Activated gamma-delta T cell (primary cell): Measurements from ENCODE around the gene AFMID.
A peak's percentile ranks its signal among the peaks of the same experiment; 100 is the strongest.

Source experiments
- DNase-seq: peaks from one replicate; lab custom pipeline; 2025; lab: John Stamatoyannopoulos, UW

AFMID gene

DNA sequence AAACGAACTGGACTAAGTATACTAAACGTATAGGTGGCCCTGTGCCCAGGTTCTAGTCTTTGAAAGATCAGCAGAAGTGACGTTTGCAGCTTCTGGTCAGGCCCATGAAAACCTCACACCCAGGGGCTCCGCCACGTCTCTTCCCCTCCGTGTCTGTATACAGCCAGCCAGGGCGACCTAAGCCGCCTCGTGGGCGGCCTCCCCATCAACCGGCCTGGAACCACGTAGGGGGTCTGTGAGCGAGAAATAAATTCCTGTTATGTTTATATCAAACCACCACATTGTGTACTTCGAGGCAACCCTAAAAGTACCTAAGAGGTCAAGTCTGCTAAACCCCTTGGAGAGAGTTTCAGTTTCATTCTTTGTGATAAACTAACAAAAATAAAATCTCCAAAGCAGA, 7.1 kb upstream of the AFMID start:
- DNase-seq = no peak

GRCh38 chr17:78180508-78180907, 6.7 kb upstream of the AFMID start:
- no peak for DNase-seq

- no peak for DNase-seq
Measured at GRCh38 chr17:78182504-78182903, 4.7 kb upstream of the AFMID start.

DNA sequence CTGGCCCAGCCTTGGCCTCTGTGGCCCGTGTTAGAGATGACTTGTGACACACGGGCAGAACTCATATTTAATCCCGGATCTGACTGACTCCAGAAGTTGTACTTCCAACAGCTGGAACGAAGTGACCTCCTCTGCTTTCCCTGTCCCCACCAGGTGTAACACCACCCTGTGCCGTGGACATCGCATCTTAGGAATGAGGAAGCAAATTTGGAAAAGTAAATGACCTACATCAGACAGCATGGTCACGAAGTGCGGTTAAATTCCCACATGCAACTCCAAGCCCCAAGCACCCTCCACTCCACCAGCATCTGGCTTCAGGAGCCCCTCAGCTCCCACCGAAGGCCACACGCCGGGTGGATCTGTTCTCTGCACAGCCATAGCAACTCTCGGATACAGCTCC, 3.2 kb upstream of the AFMID start:
- no peak for DNase-seq

DNA sequence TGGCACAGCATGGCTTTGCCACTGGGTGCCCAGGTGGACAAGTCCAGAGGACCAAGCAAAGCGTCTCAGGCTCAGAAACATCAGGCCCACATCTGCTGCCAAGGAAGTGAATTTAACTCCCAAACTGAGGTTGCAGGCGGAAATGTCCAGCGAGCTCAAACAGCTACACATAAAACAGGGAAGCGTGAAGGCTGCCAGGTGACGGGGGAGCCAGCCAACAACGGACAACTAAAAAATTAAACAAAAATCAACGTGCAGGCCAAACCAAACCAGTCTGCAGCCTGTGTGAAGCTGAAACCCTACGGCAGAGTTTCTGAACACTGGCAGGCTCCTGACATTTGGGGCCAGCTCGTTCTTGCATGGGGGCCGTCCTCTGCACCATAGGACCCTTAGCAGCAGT, 2.8 kb upstream of the AFMID start:
- DNase-seq = no peak

DNA sequence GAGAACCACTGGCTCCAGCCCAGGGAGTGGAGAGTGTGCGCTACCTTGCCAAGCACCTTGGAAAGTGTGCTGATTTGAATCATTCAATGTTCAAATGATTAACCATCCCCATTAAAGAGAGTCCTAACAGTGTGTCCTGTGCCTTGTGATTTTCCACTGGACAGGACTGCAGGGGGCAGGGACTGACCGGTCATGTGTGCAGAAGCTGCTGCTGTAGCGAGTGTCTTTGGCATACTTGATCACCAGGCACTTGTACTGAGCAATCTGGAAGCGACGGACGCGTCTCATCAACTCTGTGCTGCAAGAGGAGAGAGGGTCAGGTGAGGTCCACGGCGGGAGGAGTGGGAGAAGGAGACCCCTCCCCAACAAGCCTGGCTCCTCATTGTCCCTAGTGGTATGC, 2.3 kb upstream of the AFMID start:
- no peak for DNase-seq

GRCh38 chr17:78185981-78186691, 1.0 kb upstream of the AFMID start:
- no peak for DNase-seq

GRCh38 chr17:78196716-78197115, 9.6 kb downstream of the AFMID start:
- DNase-seq = no peak

DNA sequence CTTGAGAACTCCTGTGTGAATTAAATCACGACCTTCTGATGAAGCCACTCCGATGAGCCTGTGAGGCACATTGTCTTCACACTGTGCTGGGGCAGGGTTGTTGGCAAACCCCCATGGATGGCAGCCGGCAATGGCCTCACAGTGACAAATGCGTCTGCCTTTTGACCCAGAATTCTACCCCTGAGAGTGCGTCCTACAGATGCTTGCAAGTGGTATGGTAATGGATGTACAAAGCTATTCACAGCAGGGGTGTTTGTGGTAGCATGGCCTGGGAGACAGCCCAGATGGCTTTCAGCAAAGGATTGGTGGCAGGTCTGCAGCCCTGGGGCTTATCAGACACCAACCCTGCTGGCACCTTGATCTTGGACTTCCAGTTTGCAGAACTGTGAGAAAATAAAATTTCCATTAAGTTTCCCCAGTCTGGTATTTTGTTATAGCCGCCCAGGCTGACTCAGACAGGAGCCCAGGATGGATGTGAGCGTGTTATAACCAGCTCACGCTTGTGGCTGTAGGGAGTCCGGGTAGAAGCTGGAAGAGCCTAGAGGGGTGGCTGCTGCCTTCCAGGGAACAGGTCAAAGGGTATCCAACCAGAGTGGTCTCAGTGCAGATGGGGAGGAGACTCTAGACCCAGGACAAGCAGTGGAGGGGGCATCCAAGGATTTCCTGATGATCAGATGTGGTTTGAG, 10.1 kb downstream of the AFMID start:
- DNase-seq = no peak

- no peak for DNase-seq
Measured at GRCh38 chr17:78200451-78200850, 13.3 kb downstream of the AFMID start.

DNA sequence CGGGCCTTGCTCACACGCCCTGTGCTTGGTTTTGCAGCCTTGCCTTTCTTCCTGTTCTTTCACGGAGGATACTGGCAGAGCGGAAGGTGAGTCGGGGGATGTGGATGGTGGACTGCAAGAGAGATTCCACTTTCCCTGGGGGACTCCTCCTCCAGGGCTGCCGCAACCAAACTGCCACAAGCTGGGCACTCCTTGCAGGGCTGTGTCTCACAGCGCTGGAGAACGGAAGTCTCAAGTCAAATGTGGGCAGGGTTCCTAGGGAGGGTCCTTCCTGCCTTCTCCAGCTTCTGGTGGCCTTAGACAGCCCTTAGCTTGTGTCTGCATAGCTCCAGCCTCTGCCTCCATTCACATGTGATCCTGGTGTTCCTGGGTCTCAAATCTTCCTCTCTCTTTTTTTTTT, 15.5 kb downstream of the AFMID start:
- no peak for DNase-seq

- DNase-seq = no peak
Measured at GRCh38 chr17:78204387-78205123, 17.4 kb downstream of the AFMID start.

DNA sequence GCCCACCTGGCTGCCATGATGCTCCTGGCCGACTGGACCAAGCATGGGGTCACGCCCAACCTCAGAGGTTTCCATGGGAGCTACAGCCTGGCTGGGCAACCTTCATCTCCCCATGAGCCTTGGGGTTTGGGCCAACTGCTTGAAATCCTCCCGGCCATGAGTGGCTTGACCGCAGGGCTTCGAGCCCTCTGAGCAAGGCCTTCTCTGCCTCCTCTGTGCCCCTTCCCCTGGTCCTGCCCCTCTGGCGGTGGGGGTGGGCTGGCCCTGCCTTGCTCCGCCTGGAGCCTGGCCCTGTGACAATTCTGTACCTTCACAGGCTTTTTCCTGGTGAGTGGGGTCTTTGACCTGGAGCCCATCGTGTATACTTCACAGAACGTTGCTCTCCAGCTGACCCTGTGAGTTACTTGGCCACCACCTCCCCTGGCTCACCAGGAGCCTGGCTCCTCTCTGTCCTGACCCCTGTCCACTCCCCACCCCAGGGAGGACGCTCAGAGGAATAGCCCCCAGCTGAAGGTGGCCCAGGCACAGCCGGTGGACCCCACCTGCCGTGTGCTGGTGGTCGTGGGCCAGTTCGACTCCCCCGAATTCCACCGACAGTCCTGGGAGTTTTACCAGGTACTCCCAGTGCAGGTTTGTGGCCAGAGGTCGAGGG, 18.1 kb downstream of the AFMID start:
- no peak for DNase-seq

DNA sequence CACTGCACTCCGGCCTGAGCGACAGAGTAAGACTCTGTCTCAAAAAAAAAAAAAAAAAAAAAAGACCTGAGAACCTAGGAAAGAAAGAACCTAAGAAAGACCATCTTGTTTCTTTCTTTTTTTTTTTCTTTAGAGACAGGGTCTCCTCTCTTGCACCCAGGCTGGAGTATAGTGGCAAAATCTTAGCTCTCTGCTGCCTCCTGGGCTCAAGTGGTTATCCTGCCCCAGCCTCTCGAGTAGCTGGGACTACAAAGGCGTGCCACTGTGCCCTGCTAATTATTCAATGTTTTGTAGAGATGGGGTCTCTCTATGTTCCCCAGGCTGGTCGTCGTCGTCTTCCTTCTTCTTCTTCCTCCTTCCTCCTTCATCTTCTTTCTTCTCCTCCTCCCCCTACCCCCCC, 19.1 kb downstream of the AFMID start:
- no peak for DNase-seq

- DNase-seq = no peak
Measured at GRCh38 chr17:78208486-78208885, 21.3 kb downstream of the AFMID start.

DNA sequence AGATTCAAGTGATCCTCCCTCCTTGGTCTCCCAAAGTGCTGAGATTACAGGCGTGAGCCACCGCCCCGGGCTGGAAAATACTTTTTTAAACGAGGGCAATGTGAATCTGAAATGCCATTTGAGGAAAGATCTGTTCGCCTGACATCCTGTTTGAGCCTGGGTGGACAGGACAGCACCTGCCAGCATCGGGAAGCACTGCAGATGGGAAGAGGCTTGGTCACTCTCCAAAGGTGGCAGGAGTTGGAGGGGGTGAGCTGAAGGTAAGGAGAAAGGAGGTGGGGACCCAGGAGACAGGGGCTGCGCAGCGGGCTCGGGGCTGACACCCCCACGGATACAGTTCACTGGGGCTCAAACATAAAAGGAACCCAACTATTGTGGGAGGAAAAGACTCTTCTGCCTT, 22.9 kb downstream of the AFMID start:
- no peak for DNase-seq

GRCh38 chr17:78211032-78211431, 23.9 kb downstream of the AFMID start:
- DNase-seq = no peak

- DNase-seq = peak; percentile 81
Measured at GRCh38 chr17:78214016-78214705, 27.0 kb downstream of the AFMID start, which contains the start of gene BIRC5. TSS of gene BIRC5 (plus strand) at chr17:78214253. CDS start at chr17:78214317, 64 bp downstream.

DNA sequence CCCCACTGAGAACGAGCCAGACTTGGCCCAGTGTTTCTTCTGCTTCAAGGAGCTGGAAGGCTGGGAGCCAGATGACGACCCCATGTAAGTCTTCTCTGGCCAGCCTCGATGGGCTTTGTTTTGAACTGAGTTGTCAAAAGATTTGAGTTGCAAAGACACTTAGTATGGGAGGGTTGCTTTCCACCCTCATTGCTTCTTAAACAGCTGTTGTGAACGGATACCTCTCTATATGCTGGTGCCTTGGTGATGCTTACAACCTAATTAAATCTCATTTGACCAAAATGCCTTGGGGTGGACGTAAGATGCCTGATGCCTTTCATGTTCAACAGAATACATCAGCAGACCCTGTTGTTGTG, 27.5 kb downstream of the AFMID start:
- no peak for DNase-seq

DNA sequence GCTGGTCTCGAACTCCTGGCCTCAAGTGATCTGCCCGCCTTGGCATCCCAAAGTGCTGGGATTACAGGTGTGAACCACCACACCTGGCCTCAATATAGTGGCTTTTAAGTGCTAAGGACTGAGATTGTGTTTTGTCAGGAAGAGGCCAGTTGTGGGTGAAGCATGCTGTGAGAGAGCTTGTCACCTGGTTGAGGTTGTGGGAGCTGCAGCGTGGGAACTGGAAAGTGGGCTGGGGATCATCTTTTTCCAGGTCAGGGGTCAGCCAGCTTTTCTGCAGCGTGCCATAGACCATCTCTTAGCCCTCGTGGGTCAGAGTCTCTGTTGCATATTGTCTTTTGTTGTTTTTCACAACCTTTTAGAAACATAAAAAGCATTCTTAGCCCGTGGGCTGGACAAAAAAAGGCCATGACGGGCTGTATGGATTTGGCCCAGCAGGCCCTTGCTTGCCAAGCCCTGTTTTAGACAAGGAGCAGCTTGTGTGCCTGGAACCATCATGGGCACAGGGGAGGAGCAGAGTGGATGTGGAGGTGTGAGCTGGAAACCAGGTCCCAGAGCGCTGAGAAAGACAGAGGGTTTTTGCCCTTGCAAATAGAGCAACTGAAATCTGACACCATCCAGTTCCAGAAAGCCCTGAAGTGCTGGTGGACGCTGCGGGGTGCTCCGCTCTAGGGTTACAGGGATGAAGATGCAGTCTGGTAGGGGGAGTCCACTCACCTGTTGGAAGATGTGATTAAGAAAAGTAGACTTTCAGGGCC, 32.4 kb downstream of the AFMID start:
- no peak for DNase-seq

DNA sequence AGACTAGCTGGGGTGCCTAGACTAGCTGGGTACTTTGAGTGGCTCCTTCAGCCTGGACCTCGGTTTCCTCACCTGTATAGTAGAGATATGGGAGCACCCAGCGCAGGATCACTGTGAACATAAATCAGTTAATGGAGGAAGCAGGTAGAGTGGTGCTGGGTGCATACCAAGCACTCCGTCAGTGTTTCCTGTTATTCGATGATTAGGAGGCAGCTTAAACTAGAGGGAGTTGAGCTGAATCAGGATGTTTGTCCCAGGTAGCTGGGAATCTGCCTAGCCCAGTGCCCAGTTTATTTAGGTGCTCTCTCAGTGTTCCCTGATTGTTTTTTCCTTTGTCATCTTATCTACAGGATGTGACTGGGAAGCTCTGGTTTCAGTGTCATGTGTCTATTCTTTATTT, 35.9 kb downstream of the AFMID start:
- DNase-seq = no peak
